H1 (cell line): ENCODE measurements around the gene DENND1A. TPM values are rescaled to one million over a fixed set of nuclear protein-coding genes. Genes with fewer than 3 reads are reported as not detected.

ENCODE experiments used
- ASH2L ChIP-seq: fragments of 200-600, 300-600 bp; sonication (generic); IDR thresholded peaks from one replicate; pipeline ENCODE4 v1.7.1; 2017; ENCODE audit warnings: low read length
- CTCF ChIP-seq, 3 experiments: IDR thresholded peaks; 1 replicate in 2 of 3; 2 replicates in 1 of 3; pipeline versions ENCODE4 v1.5.1 to v1.6.1; 2011; ENCODE audit warnings: low read length in 3 of 3, mild to moderate bottlenecking in 3 of 3, inconsistent platforms in 2 of 3, low read depth in 1 of 3, moderate library complexity in 1 of 3; ENCODE audit not compliant: insufficient read depth in 1 of 3; ENCODE audit errors: control extremely low read depth in 1 of 3
- EP300 ChIP-seq, 2 experiments: IDR thresholded peaks; 1 replicate in 1 of 2; 2 replicates in 1 of 2; pipeline ENCODE4 v1.6.1; 2011 to 2012; ENCODE audit warnings: low read depth in 2 of 2, low read length in 2 of 2, mild to moderate bottlenecking in 2 of 2, borderline replicate concordance in 1 of 2, inconsistent platforms in 1 of 2, moderate library complexity in 1 of 2
- GABPA ChIP-seq: IDR thresholded peaks from 2 replicates; pipeline ENCODE4 v1.6.1; 2011; ENCODE audit warnings: mild to moderate bottlenecking, low read length, moderate library complexity, borderline replicate concordance; ENCODE audit not compliant: insufficient read depth
- NRF1 ChIP-seq: IDR thresholded peaks from 2 replicates; pipeline ENCODE4 v1.6.1; 2011; ENCODE audit warnings: mild to moderate bottlenecking, low read depth, low read length, improper control_type of control experiment
- SP2 ChIP-seq: IDR thresholded peaks from 2 replicates; pipeline ENCODE4 v1.6.1; 2012; ENCODE audit warnings: mild to moderate bottlenecking, low read length, inconsistent platforms
- polyA plus RNA-seq, 7 experiments: library from polyadenylated mRNA; depleted of rRNA in 3 of 7; stranded (reverse) in 5 of 7; unstranded in 2 of 7; fragments of >200 nt in 5 of 7; fragments of 200-250 nt in 2 of 7; gene quantifications; 1 replicate in 5 of 7; 2 replicates in 1 of 7; 4 replicates in 1 of 7; pipeline versions ENCODE4 v1.2.1 to v1.2.3, GENCODE V29; 2011 to 2013; ENCODE audit warnings: missing spikeins in 2 of 7, mixed read lengths in 2 of 7
- total RNA-seq: library from RNA; stranded (reverse); fragmentation: NEBNext Ultra II Directional; extraction: Animal tissue kit (Norgen Biotek cat#: 25700); gene quantifications from 2 replicates; pipeline ENCODE4 v1.2.1, GENCODE V29; 2021

DENND1A gene
- total and polyA plus RNA-seq, 2 of the 8 experiments (the other 6 are each of a cell fraction or from before 2014, with no cell fraction given) = 24.1 to 26.4 TPM

DNA sequence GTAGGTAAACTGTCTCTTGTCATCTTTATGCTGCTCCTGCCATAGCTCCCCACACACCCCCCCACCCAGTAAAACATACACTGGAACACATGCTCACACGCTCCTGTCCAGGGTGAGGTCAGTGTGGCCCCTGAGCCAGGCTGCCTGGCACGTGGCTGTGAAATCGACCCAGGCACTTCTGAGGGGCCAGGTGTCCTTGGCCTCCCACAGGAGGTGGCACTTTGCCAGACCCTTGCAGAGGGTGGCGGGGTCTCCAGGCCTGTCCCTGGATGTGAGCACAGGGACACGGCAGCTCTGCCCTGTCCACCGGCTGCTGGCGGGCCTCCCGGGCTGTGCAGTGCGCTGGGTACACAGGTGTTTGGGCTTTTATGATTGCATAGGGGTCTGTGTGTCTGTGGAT lies 583.9 kb downstream of the DENND1A start (continued):
- TF ChIP-seq CTCF (IDR thresholded peaks at IDR 0.05; ENCODE audit: control extremely low read depth in 1 of 3, insufficient read depth in 1 of 3, low read depth in 1 of 3, low read length in 3 of 3) (no peak), SP2 (no peak), EP300 (IDR thresholded peaks at IDR 0.05; ENCODE audit: borderline replicate concordance in 1 of 2, low read depth in 2 of 2, low read length in 2 of 2) (no peak), ASH2L (no peak), GABPA (no peak), NRF1 (no peak)
